H9 (cell line): Measurements from ENCODE around the gene TRIM9. TPM values are rescaled to one million over a fixed set of nuclear protein-coding genes. Genes with fewer than 3 reads are reported as not detected.

ENCODE experiments used
- DNase-seq: peaks from one replicate; pipeline ENCODE4 v3.0.0-alpha.2; 2017
- H2AFZ ChIP-seq: one replicate; pipeline ENCODE4 v1.6.1; 2013; ENCODE audit warnings: mild to moderate bottlenecking, low read length, control low read depth, moderate library complexity
- H2AK5ac ChIP-seq: 2 replicates; pipeline ENCODE4 v1.6.1; 2013; ENCODE audit warnings: low read length, control low read depth, mixed read lengths; ENCODE audit not compliant: insufficient read length
- H2BK120ac ChIP-seq: one replicate; pipeline ENCODE4 v1.6.1; 2013; ENCODE audit warnings: low read depth, mild to moderate bottlenecking, low read length, control low read depth, inconsistent platforms; ENCODE audit not compliant: poor library complexity, severe bottlenecking
- H2BK12ac ChIP-seq: 2 replicates; pipeline ENCODE4 v1.6.1; 2013; ENCODE audit warnings: low read length, control low read depth, mixed read lengths, low read depth; ENCODE audit not compliant: insufficient read length
- H2BK15ac ChIP-seq: 2 replicates; pipeline ENCODE4 v1.6.1; 2013; ENCODE audit warnings: low read depth, low read length, control low read depth
- H2BK20ac ChIP-seq: one replicate; pipeline ENCODE4 v1.6.1; 2013; ENCODE audit warnings: low read depth, mild to moderate bottlenecking, low read length, control low read depth, inconsistent platforms; ENCODE audit not compliant: poor library complexity, severe bottlenecking
- H2BK5ac ChIP-seq: 2 replicates; pipeline ENCODE4 v1.6.1; 2013; ENCODE audit warnings: low read length, control low read depth, mixed read lengths; ENCODE audit not compliant: insufficient read length
- H3K14ac ChIP-seq: 2 replicates; pipeline ENCODE4 v1.6.1; 2013; ENCODE audit warnings: low read length, control low read depth; ENCODE audit not compliant: insufficient read depth
- H3K18ac ChIP-seq: 2 replicates; pipeline ENCODE4 v1.6.1; 2013; ENCODE audit warnings: low read depth, mild to moderate bottlenecking, mixed read lengths, low read length, control low read depth; ENCODE audit not compliant: insufficient read length
- H3K23ac ChIP-seq: 2 replicates; pipeline ENCODE4 v1.6.1; 2013; ENCODE audit warnings: low read length, control low read depth, mixed read lengths, low read depth; ENCODE audit not compliant: insufficient read length
- H3K23me2 ChIP-seq: 2 replicates; pipeline ENCODE4 v1.6.1; 2013; ENCODE audit warnings: low read depth, mild to moderate bottlenecking, mixed read lengths, low read length, control low read depth; ENCODE audit not compliant: insufficient read length, poor library complexity, severe bottlenecking
- H3K27ac ChIP-seq: 2 replicates; pipeline ENCODE4 v1.5.1; 2013; ENCODE audit warnings: low read length, control low read depth, mixed read lengths, low read depth; ENCODE audit not compliant: insufficient read length
- H3K27me3 ChIP-seq: 2 replicates; pipeline ENCODE4 v1.6.1; 2013; ENCODE audit warnings: low read length, control low read depth, inconsistent platforms; ENCODE audit not compliant: insufficient read depth
- H3K4ac ChIP-seq: 2 replicates; pipeline ENCODE4 v1.6.1; 2013; ENCODE audit warnings: low read depth, mild to moderate bottlenecking, control low read depth, inconsistent platforms, low read length, moderate library complexity
- H3K4me1 ChIP-seq: 2 replicates; pipeline ENCODE4 v1.6.1; 2013; ENCODE audit warnings: low read length, control low read depth, inconsistent platforms; ENCODE audit not compliant: insufficient read depth
- H3K4me2 ChIP-seq: 2 replicates; pipeline ENCODE4 v1.6.1; 2013; ENCODE audit warnings: low read length, control low read depth, mixed read lengths; ENCODE audit not compliant: insufficient read length, insufficient read depth
- H3K56ac ChIP-seq: 2 replicates; pipeline ENCODE4 v1.6.1; 2013; ENCODE audit warnings: low read depth, mild to moderate bottlenecking, mixed read lengths, low read length, control low read depth; ENCODE audit not compliant: insufficient read length
- H3K79me1 ChIP-seq: 2 replicates; pipeline ENCODE4 v1.6.1; 2013; ENCODE audit warnings: low read depth, mild to moderate bottlenecking, moderate library complexity, low read length, control low read depth, inconsistent platforms; ENCODE audit not compliant: insufficient read depth, poor library complexity, severe bottlenecking
- H3K79me2 ChIP-seq: 2 replicates; pipeline ENCODE4 v1.6.1; 2013; ENCODE audit warnings: low read length, control low read depth, inconsistent platforms; ENCODE audit not compliant: insufficient read depth
- H3K9ac ChIP-seq: 2 replicates; pipeline ENCODE4 v1.6.1; 2013; ENCODE audit warnings: low read length, control low read depth, mixed read lengths; ENCODE audit not compliant: insufficient read length; ENCODE audit errors: extremely low read depth
- H3K9me3 ChIP-seq: one replicate; pipeline ENCODE4 v1.6.1; 2013; ENCODE audit warnings: low read depth, low read length, inconsistent platforms; ENCODE audit not compliant: control insufficient read depth
- H3T11ph ChIP-seq: one replicate; pipeline ENCODE4 v1.6.1; 2013; ENCODE audit warnings: mild to moderate bottlenecking, low read length, control low read depth, inconsistent platforms
- H4K20me1 ChIP-seq: one replicate; pipeline ENCODE4 v1.6.1; 2013; ENCODE audit not compliant: control insufficient read depth, insufficient read length, insufficient read depth
- H4K5ac ChIP-seq: 2 replicates; pipeline ENCODE4 v1.6.1; 2013; ENCODE audit warnings: low read depth, mild to moderate bottlenecking, mixed read lengths, low read length, control low read depth; ENCODE audit not compliant: insufficient read length
- H4K8ac ChIP-seq: replicated peaks from 2 replicates; pipeline ENCODE4 v1.6.1; 2013; ENCODE audit warnings: low read length, control low read depth, mixed read lengths, low read depth; ENCODE audit not compliant: insufficient read length
- H4K91ac ChIP-seq: 2 replicates; pipeline ENCODE4 v1.6.1; 2013; ENCODE audit warnings: low read depth, mild to moderate bottlenecking, moderate library complexity, mixed read lengths, low read length, control low read depth; ENCODE audit not compliant: insufficient read length
- H3K27ac Mint-ChIP-seq, 3 experiments: 2 replicates in 2 of 3; 3 replicates in 1 of 3; pipeline ENCODE4 v1.8.0; 2020 to 2021; ENCODE audit warnings: mixed read lengths in 3 of 3, mild to moderate bottlenecking in 1 of 3, moderate library complexity in 1 of 3
- H3K27me3 Mint-ChIP-seq: 2 replicates; pipeline ENCODE4 v1.8.0; 2021; ENCODE audit warnings: low read depth, mild to moderate bottlenecking, moderate library complexity, mixed read lengths
- H3K36me3 Mint-ChIP-seq, 3 experiments: 2 replicates in 2 of 3; 3 replicates in 1 of 3; pipeline ENCODE4 v1.8.0; 2020 to 2021; ENCODE audit warnings: low read depth in 3 of 3, mixed read lengths in 3 of 3; ENCODE audit not compliant: insufficient read depth in 1 of 3
- H3K4me1 Mint-ChIP-seq, 2 experiments: 2 replicates each; pipeline ENCODE4 v1.8.0; 2020; ENCODE audit warnings: mixed read lengths in 2 of 2
- H3K4me3 Mint-ChIP-seq, 2 experiments: 2 replicates in 1 of 2; 3 replicates in 1 of 2; pipeline ENCODE4 v1.8.0; 2020 to 2021; ENCODE audit warnings: mild to moderate bottlenecking in 2 of 2, mixed read lengths in 2 of 2, moderate library complexity in 1 of 2
- H3K9me3 Mint-ChIP-seq, 2 experiments: 2 replicates in 1 of 2; 3 replicates in 1 of 2; pipeline ENCODE4 v1.8.0; 2020; ENCODE audit warnings: mild to moderate bottlenecking in 2 of 2, mixed read lengths in 2 of 2, moderate library complexity in 1 of 2
- CTCF ChIP-seq: fragments of 200-600 bp; sonication (generic); conservative IDR thresholded peaks from 3 replicates; pipeline ENCODE4 v1.8.0; 2021; ENCODE audit warnings: antibody characterized with exemption, mild to moderate bottlenecking
- WGBS: extraction: QIAGEN DNeasy Blood & Tissue Kit; methylation state at CpG from one replicate; pipeline ENCODE4 v1.1.7; 2013; ENCODE audit warnings: missing lambda C conversion rate, low lambda C conversion rate, mixed read lengths; ENCODE audit not compliant: insufficient read length; ENCODE audit errors: extremely low coverage; 5-methylcytosine and 5-hydroxymethylcytosine counted together
- total RNA-seq: library from RNA; stranded (reverse); gene quantifications from 2 replicates; pipeline ENCODE4 v1.2.1, GENCODE V29; 2021

TRIM9 gene
- total RNA-seq, 1 experiment from 2014 or later = 0.98 TPM

- H3K9me3 Mint-ChIP-seq = peaks cover 4 to 7% of the 10 kb centered on the region in 2 experiments; a peak in 4 of 5 replicates
- no peak overlapping the region for H2AFZ ChIP-seq
- H3K36me3 Mint-ChIP-seq = peaks cover 0 to 5% (median 4%) of the 10 kb centered on the region in 3 experiments; a peak in 1 of 7 replicates
- no peak overlapping the region for H2BK20ac ChIP-seq
- H3K56ac ChIP-seq = no peak overlapping the region
- H2BK15ac ChIP-seq = no peak overlapping the region
- no peak overlapping the region for H3K27ac Mint-ChIP-seq
- no peaks in the 10 kb centered on the region for H3K23me2 ChIP-seq
- H3K18ac ChIP-seq = no peak overlapping the region
- no peak overlapping the region for H3K4ac ChIP-seq
- H2BK120ac ChIP-seq = no peak overlapping the region
- no peaks in the 10 kb centered on the region; the same call in 1 of the 2 replicates for H3K27me3 Mint-ChIP-seq
- no peak overlapping the region for H3K9ac ChIP-seq
- H3T11ph ChIP-seq = no peak overlapping the region
- no peaks in the 10 kb centered on the region for H3K4me1 Mint-ChIP-seq
- no peak for DNase-seq
- no peak overlapping the region for H3K4me3 Mint-ChIP-seq
- no peak for TF ChIP-seq CTCF
- no peaks in the 10 kb centered on the region for H3K9me3 ChIP-seq
- H3K27ac ChIP-seq = no peak overlapping the region
- H2AK5ac ChIP-seq = no peak overlapping the region
- H4K5ac ChIP-seq = no peak overlapping the region
- no peaks in the 10 kb centered on the region for H3K27me3 ChIP-seq
- no peak overlapping the region for H4K8ac ChIP-seq
- H3K14ac ChIP-seq = no peak overlapping the region
- H3K4me1 ChIP-seq = no peaks in the 10 kb centered on the region
- H2BK5ac ChIP-seq = no peak overlapping the region
- no peaks in the 10 kb centered on the region for H4K20me1 ChIP-seq
- H3K4me2 ChIP-seq = no peak overlapping the region
- H4K91ac ChIP-seq = no peak overlapping the region
- WGBS = no CpG with 5 or more reads among the region's 4 CpGs
- no peak overlapping the region for H2BK12ac ChIP-seq
- no peaks in the 10 kb centered on the region for H3K79me2 ChIP-seq
- no peak overlapping the region for H3K23ac ChIP-seq
- H3K79me1 ChIP-seq = no peaks in the 10 kb centered on the region
These were observed 76.4 kb downstream of the TRIM9 start for GRCh38 chr14:51018521-51018920.
